Measurements from ENCODE around the gene ARFGAP2. TPM values are rescaled to one million over a fixed set of nuclear protein-coding genes. Genes with fewer than 3 reads are reported as not detected.
"Not testable (repeated sequence)": the region's sequence is repeated elsewhere in the genome, so short reads cannot be mapped to it uniquely, and the experiment has no call there.

The ARFGAP2 gene
- total RNA-seq = 110 TPM

- DNase-seq = peak; percentile 96
Observed at GRCh38 chr11:47176328-47177228, at the start of gene ARFGAP2. Gene ARFGAP2, minus strand, starts transcription at chr11:47176879. Its CDS starts 26 bp downstream, at chr11:47176853.

- no peak for DNase-seq
Observed at GRCh38 chr11:47225552-47226400, 49.1 kb upstream of the ARFGAP2 start.

- no peak for DNase-seq
Observed at GRCh38 chr11:47222696-47223095, 46.0 kb upstream of the ARFGAP2 start.

- no peak for DNase-seq
Observed at GRCh38 chr11:47220401-47220821, 43.7 kb upstream of the ARFGAP2 start.

- DNase-seq = peak; percentile 22
Observed at GRCh38 chr11:47216121-47216798, 39.6 kb upstream of the ARFGAP2 start.

- DNase-seq = no peak
Observed at GRCh38 chr11:47215366-47215910, 38.8 kb upstream of the ARFGAP2 start.

- peak; percentile 93 for DNase-seq
Observed at GRCh38 chr11:47213950-47214565, 37.4 kb upstream of the ARFGAP2 start.

GRCh38 chr11:47212938-47213337, 36.3 kb upstream of the ARFGAP2 start:
- DNase-seq = no peak

GRCh38 chr11:47208628-47209027, 31.9 kb upstream of the ARFGAP2 start:
- no peak for DNase-seq

GRCh38 chr11:47208008-47208552, 31.4 kb upstream of the ARFGAP2 start:
- DNase-seq = not testable (repeated sequence)

- no peak for DNase-seq
Observed at GRCh38 chr11:47207459-47207858, 30.8 kb upstream of the ARFGAP2 start.

- not testable (repeated sequence) for DNase-seq
Observed at GRCh38 chr11:47206577-47206976, 29.9 kb upstream of the ARFGAP2 start.

- DNase-seq = peak; percentile 31
Observed at GRCh38 chr11:47204637-47204989, 27.9 kb upstream of the ARFGAP2 start.

GRCh38 chr11:47202576-47202975, 25.9 kb upstream of the ARFGAP2 start:
- no peak for DNase-seq

- no peak for DNase-seq
Observed at GRCh38 chr11:47201015-47201414, 24.3 kb upstream of the ARFGAP2 start.

- DNase-seq = not testable (repeated sequence)
Observed at GRCh38 chr11:47198161-47198560, 21.5 kb upstream of the ARFGAP2 start.

- no peak for DNase-seq
Observed at GRCh38 chr11:47192111-47192510, 15.4 kb upstream of the ARFGAP2 start.

- DNase-seq = not testable (repeated sequence)
Observed at GRCh38 chr11:47191137-47191536, 14.5 kb upstream of the ARFGAP2 start.

GRCh38 chr11:47189100-47189834, 12.6 kb upstream of the ARFGAP2 start:
- no peak for DNase-seq

- DNase-seq = no peak
Observed at GRCh38 chr11:47188259-47188658, 11.6 kb upstream of the ARFGAP2 start.

GRCh38 chr11:47187723-47188122, 11.0 kb upstream of the ARFGAP2 start:
- DNase-seq = no peak

Measured in occipital lobe (tissue), 2 donors.